Transverse colon (tissue), 4 donors: Measurements from ENCODE around the gene FAM120B. TPM values are rescaled to one million over a fixed set of nuclear protein-coding genes. Genes with fewer than 3 reads are reported as not detected.

Experiments
- DNase-seq: peaks from one replicate; pipeline ENCODE4 v3.0.0-alpha.2; 2019
- H3K27ac ChIP-seq, 4 donors: fragments of 200-600 bp; sonication (generic); 2 replicates each; pipeline ENCODE4 v1.5.1; 2016 to 2018; ENCODE audit warnings: inconsistent platforms in 4 of 4
- H3K27me3 ChIP-seq: fragments of 200-600 bp; sonication (generic); 2 replicates; pipeline ENCODE4 v1.5.1; 2017; ENCODE audit warnings: inconsistent platforms
- H3K36me3 ChIP-seq, 4 donors: fragments of 200-600 bp; sonication (generic); 2 replicates each; pipeline ENCODE4 v1.5.1; 2017 to 2019; ENCODE audit warnings: inconsistent platforms in 4 of 4
- H3K4me1 ChIP-seq, 4 donors: fragments of 200-600 bp; sonication (generic); 2 replicates each; pipeline ENCODE4 v1.5.1; 2017 to 2020; ENCODE audit warnings: inconsistent platforms in 4 of 4
- H3K4me3 ChIP-seq, 4 donors: fragments of 200-600 bp; sonication (generic); 1 replicate in 1 of 4; 2 replicates in 3 of 4; pipeline versions ENCODE4 v1.5.1 to v1.6.1; 2017 to 2019; ENCODE audit warnings: inconsistent platforms in 4 of 4
- H3K9me3 ChIP-seq, 2 donors: fragments of 200-600 bp; sonication (generic); 2 replicates each; pipeline ENCODE4 v1.5.1; 2017 to 2019; ENCODE audit warnings: inconsistent platforms in 2 of 2
- CTCF ChIP-seq, 5 experiments: fragments of 200-600 bp in 3 of 5; fragments of 450-650 bp in 2 of 5; sonication (generic) in 3 of 5; IDR thresholded peaks; 1 replicate in 2 of 5; 2 replicates in 3 of 5; pipeline ENCODE4 v1.5.1; 2016 to 2017; ENCODE audit warnings: antibody characterized with exemption in 5 of 5, inconsistent platforms in 3 of 5, mild to moderate bottlenecking in 2 of 5, moderate library complexity in 1 of 5
- EP300 ChIP-seq: sonication (generic); formaldehyde crosslinking; IDR thresholded peaks from one replicate; pipeline ENCODE4 v1.6.1; 2017; ENCODE audit warnings: antibody characterized with exemption, low read depth
- POLR2A ChIP-seq: fragments of 450-650 bp; IDR thresholded peaks from one replicate; pipeline ENCODE4 v1.6.1; 2016; ENCODE audit warnings: antibody characterized with exemption, mild to moderate bottlenecking, moderate library complexity
- POLR2AphosphoS5 ChIP-seq, 3 donors: sonication (generic); formaldehyde crosslinking; IDR thresholded peaks; one replicate each; pipeline ENCODE4 v1.6.1; 2016; ENCODE audit warnings: antibody characterized with exemption in 3 of 3
- WGBS, 2 donors: methylation state at CpG; one replicate each; pipeline ENCODE4 v1.1.5; 2018; ENCODE audit warnings: low coverage in 1 of 2; 5-methylcytosine and 5-hydroxymethylcytosine counted together
- in situ Hi-C, 4 donors: fragments of 200-750 bp; cut with MboI; loops; one replicate each; pipeline versions ENCODE4 v1.15.0 to v1.15.1; 2017; ENCODE audit warnings: low sequenced_read_pairs in 3 of 4, low pct_ligation_motif_present in 1 of 4, low pct_unique_long_range_greater_than_20kb in 1 of 4
- intact Hi-C: fragments of 100-400 bp; cut with DNase I; formaldehyde crosslinking; loops from one replicate; pipeline ENCODE4 v1.15.1; 2023; ENCODE audit warnings: low total_unique reads
- total RNA-seq, 4 donors: library from RNA; depleted of rRNA; stranded (reverse); fragments of >200 nt; gene quantifications; one replicate each; pipeline ENCODE4 v1.1.0, GENCODE V29; 2016

The FAM120B gene
- total RNA-seq, 4 donors from 2014 or later, result 24.7 to 35.9 (median 26.7) TPM

GRCh38 chr6:170367241-170367640 is 60.7 kb downstream of the FAM120B start:
- Histone ChIP-seq H3K27me3 (no peaks in the 10 kb centered on the region), H3K27ac (no peak overlapping the region), H3K9me3 (no peaks in the 10 kb centered on the region), H3K4me3 (no peak overlapping the region), H3K4me1 (peaks cover 0 to 29% (median 9%) of the 10 kb centered on the region in 4 donors), H3K36me3 (no peaks in the 10 kb centered on the region)
- DNase-seq, result no peak
- no peak for TF ChIP-seq POLR2AphosphoS5 (IDR thresholded peaks at IDR 0.05)
- intact Hi-C loops, result no loop called here
- in situ Hi-C loops, result no loop called here
- 73 to 89% methylated on average over 9 to 10 of the region's 10 CpGs for WGBS, 2 donors

GRCh38 chr6:170368544-170368943 is 62.0 kb downstream of the FAM120B start:
- Histone ChIP-seq H3K9me3 (no peaks in the 10 kb centered on the region), H3K4me3 (no peak overlapping the region), H3K4me1 (peaks cover 0 to 34% (median 15%) of the 10 kb centered on the region in 4 donors), H3K27ac (peak overlapping the region in 2 of 4 donors; percentile 61), H3K27me3 (no peaks in the 10 kb centered on the region), H3K36me3 (no peaks in the 10 kb centered on the region)
- in situ Hi-C loops, result no loop called here
- no peak for DNase-seq
- 80 to 82% methylated on average over 1 to 2 of the region's 2 CpGs for WGBS, 2 donors
- intact Hi-C loops, result no loop called here
- TF ChIP-seq EP300 (no peak), CTCF (IDR thresholded peaks at IDR 0.05) (no peak), POLR2A (no peak), POLR2AphosphoS5 (IDR thresholded peaks at IDR 0.05) (no peak)

- intact Hi-C loops, result no loop called here
- H3K27ac ChIP-seq, result peak overlapping the region; percentile 18 to 61 (median 50)
- no peak for TF ChIP-seq POLR2AphosphoS5 (IDR thresholded peaks at IDR 0.05)
- TF ChIP-seq POLR2A, result no peak
- TF ChIP-seq CTCF (IDR thresholded peaks at IDR 0.05), result no peak
- TF ChIP-seq EP300, result no peak
- no peaks in the 10 kb centered on the region for H3K27me3 ChIP-seq
- H3K36me3 ChIP-seq, result no peaks in the 10 kb centered on the region
- in situ Hi-C loops, result no loop called here
- WGBS, 2 donors, result 53% methylated on average over 5 of the region's 5 CpGs; no CpG with 5 or more reads in 1 of the 2 donors
- peaks cover 0 to 34% (median 15%) of the 10 kb centered on the region in 4 donors for H3K4me1 ChIP-seq
- H3K4me3 ChIP-seq, result no peak overlapping the region
- DNase-seq, result peak; percentile 59
- H3K9me3 ChIP-seq, result no peaks in the 10 kb centered on the region
These were observed 62.8 kb downstream of the FAM120B start for GRCh38 chr6:170369403-170369802.

GRCh38 chr6:170370416-170370815 is 63.9 kb downstream of the FAM120B start:
- no peaks in the 10 kb centered on the region for H3K9me3 ChIP-seq
- DNase-seq, result peak; percentile 36
- WGBS, 2 donors, result 54 to 58% methylated on average over 5 to 6 of the region's 6 CpGs
- TF ChIP-seq POLR2AphosphoS5 (IDR thresholded peaks at IDR 0.05), result no peak
- TF ChIP-seq CTCF (IDR thresholded peaks at IDR 0.05), result no peak
- TF ChIP-seq EP300, result no peak
- no peak for TF ChIP-seq POLR2A
- no peaks in the 10 kb centered on the region for H3K27me3 ChIP-seq
- in situ Hi-C loops, result no loop called here
- peaks cover 0 to 34% (median 15%) of the 10 kb centered on the region in 4 donors for H3K4me1 ChIP-seq
- no peaks in the 10 kb centered on the region for H3K36me3 ChIP-seq
- H3K4me3 ChIP-seq, result no peak overlapping the region
- intact Hi-C loops, result no loop called here
- H3K27ac ChIP-seq, result peak overlapping the region in 3 of 4 donors; percentile 18 to 61 (median 61)

- DNase-seq, result no peak
- Histone ChIP-seq H3K27me3 (no peaks in the 10 kb centered on the region), H3K4me3 (no peak overlapping the region), H3K36me3 (no peaks in the 10 kb centered on the region), H3K9me3 (no peaks in the 10 kb centered on the region), H3K27ac (peak overlapping the region in 1 of 4 donors; percentile 61), H3K4me1 (peaks cover 0 to 34% (median 15%) of the 10 kb centered on the region in 4 donors)
- in situ Hi-C loops (no loop called here), intact Hi-C loops (no loop called here)
- no peak for TF ChIP-seq POLR2A
- no peak for TF ChIP-seq CTCF (IDR thresholded peaks at IDR 0.05)
- TF ChIP-seq POLR2AphosphoS5 (IDR thresholded peaks at IDR 0.05), result no peak
- TF ChIP-seq EP300, result no peak
- WGBS, 2 donors, result 64 to 74% methylated on average over 3 to 4 of the region's 4 CpGs
These were observed 64.5 kb downstream of the FAM120B start for GRCh38 chr6:170371080-170371479.
